H9 (cell line): ENCODE results near the gene CCDC158. TPM values are rescaled to one million over a fixed set of nuclear protein-coding genes. Genes with fewer than 3 reads are reported as not detected.

Experiments
- DNase-seq: peaks from one replicate; pipeline ENCODE4 v3.0.0-alpha.2; 2017
- H2AFZ ChIP-seq: one replicate; pipeline ENCODE4 v1.6.1; 2013; ENCODE audit warnings: mild to moderate bottlenecking, low read length, control low read depth, moderate library complexity
- H2AK5ac ChIP-seq: 2 replicates; pipeline ENCODE4 v1.6.1; 2013; ENCODE audit warnings: low read length, control low read depth, mixed read lengths; ENCODE audit not compliant: insufficient read length
- H2BK120ac ChIP-seq: one replicate; pipeline ENCODE4 v1.6.1; 2013; ENCODE audit warnings: low read depth, mild to moderate bottlenecking, low read length, control low read depth, inconsistent platforms; ENCODE audit not compliant: poor library complexity, severe bottlenecking
- H2BK12ac ChIP-seq: 2 replicates; pipeline ENCODE4 v1.6.1; 2013; ENCODE audit warnings: low read length, control low read depth, mixed read lengths, low read depth; ENCODE audit not compliant: insufficient read length
- H2BK15ac ChIP-seq: 2 replicates; pipeline ENCODE4 v1.6.1; 2013; ENCODE audit warnings: low read depth, low read length, control low read depth
- H2BK20ac ChIP-seq: one replicate; pipeline ENCODE4 v1.6.1; 2013; ENCODE audit warnings: low read depth, mild to moderate bottlenecking, low read length, control low read depth, inconsistent platforms; ENCODE audit not compliant: poor library complexity, severe bottlenecking
- H2BK5ac ChIP-seq: 2 replicates; pipeline ENCODE4 v1.6.1; 2013; ENCODE audit warnings: low read length, control low read depth, mixed read lengths; ENCODE audit not compliant: insufficient read length
- H3K14ac ChIP-seq: 2 replicates; pipeline ENCODE4 v1.6.1; 2013; ENCODE audit warnings: low read length, control low read depth; ENCODE audit not compliant: insufficient read depth
- H3K18ac ChIP-seq: 2 replicates; pipeline ENCODE4 v1.6.1; 2013; ENCODE audit warnings: low read depth, mild to moderate bottlenecking, mixed read lengths, low read length, control low read depth; ENCODE audit not compliant: insufficient read length
- H3K23ac ChIP-seq: 2 replicates; pipeline ENCODE4 v1.6.1; 2013; ENCODE audit warnings: low read length, control low read depth, mixed read lengths, low read depth; ENCODE audit not compliant: insufficient read length
- H3K23me2 ChIP-seq: 2 replicates; pipeline ENCODE4 v1.6.1; 2013; ENCODE audit warnings: low read depth, mild to moderate bottlenecking, mixed read lengths, low read length, control low read depth; ENCODE audit not compliant: insufficient read length, poor library complexity, severe bottlenecking
- H3K27ac ChIP-seq: 2 replicates; pipeline ENCODE4 v1.5.1; 2013; ENCODE audit warnings: low read length, control low read depth, mixed read lengths, low read depth; ENCODE audit not compliant: insufficient read length
- H3K27me3 ChIP-seq: 2 replicates; pipeline ENCODE4 v1.6.1; 2013; ENCODE audit warnings: low read length, control low read depth, inconsistent platforms; ENCODE audit not compliant: insufficient read depth
- H3K4ac ChIP-seq: 2 replicates; pipeline ENCODE4 v1.6.1; 2013; ENCODE audit warnings: low read depth, mild to moderate bottlenecking, control low read depth, inconsistent platforms, low read length, moderate library complexity
- H3K4me1 ChIP-seq: 2 replicates; pipeline ENCODE4 v1.6.1; 2013; ENCODE audit warnings: low read length, control low read depth, inconsistent platforms; ENCODE audit not compliant: insufficient read depth
- H3K4me2 ChIP-seq: 2 replicates; pipeline ENCODE4 v1.6.1; 2013; ENCODE audit warnings: low read length, control low read depth, mixed read lengths; ENCODE audit not compliant: insufficient read length, insufficient read depth
- H3K56ac ChIP-seq: 2 replicates; pipeline ENCODE4 v1.6.1; 2013; ENCODE audit warnings: low read depth, mild to moderate bottlenecking, mixed read lengths, low read length, control low read depth; ENCODE audit not compliant: insufficient read length
- H3K79me1 ChIP-seq: 2 replicates; pipeline ENCODE4 v1.6.1; 2013; ENCODE audit warnings: low read depth, mild to moderate bottlenecking, moderate library complexity, low read length, control low read depth, inconsistent platforms; ENCODE audit not compliant: insufficient read depth, poor library complexity, severe bottlenecking
- H3K79me2 ChIP-seq: 2 replicates; pipeline ENCODE4 v1.6.1; 2013; ENCODE audit warnings: low read length, control low read depth, inconsistent platforms; ENCODE audit not compliant: insufficient read depth
- H3K9ac ChIP-seq: 2 replicates; pipeline ENCODE4 v1.6.1; 2013; ENCODE audit warnings: low read length, control low read depth, mixed read lengths; ENCODE audit not compliant: insufficient read length; ENCODE audit errors: extremely low read depth
- H3K9me3 ChIP-seq: one replicate; pipeline ENCODE4 v1.6.1; 2013; ENCODE audit warnings: low read depth, low read length, inconsistent platforms; ENCODE audit not compliant: control insufficient read depth
- H3T11ph ChIP-seq: one replicate; pipeline ENCODE4 v1.6.1; 2013; ENCODE audit warnings: mild to moderate bottlenecking, low read length, control low read depth, inconsistent platforms
- H4K20me1 ChIP-seq: one replicate; pipeline ENCODE4 v1.6.1; 2013; ENCODE audit not compliant: control insufficient read depth, insufficient read length, insufficient read depth
- H4K5ac ChIP-seq: 2 replicates; pipeline ENCODE4 v1.6.1; 2013; ENCODE audit warnings: low read depth, mild to moderate bottlenecking, mixed read lengths, low read length, control low read depth; ENCODE audit not compliant: insufficient read length
- H4K8ac ChIP-seq: replicated peaks from 2 replicates; pipeline ENCODE4 v1.6.1; 2013; ENCODE audit warnings: low read length, control low read depth, mixed read lengths, low read depth; ENCODE audit not compliant: insufficient read length
- H4K91ac ChIP-seq: 2 replicates; pipeline ENCODE4 v1.6.1; 2013; ENCODE audit warnings: low read depth, mild to moderate bottlenecking, moderate library complexity, mixed read lengths, low read length, control low read depth; ENCODE audit not compliant: insufficient read length
- H3K27ac Mint-ChIP-seq, 3 experiments: 2 replicates in 2 of 3; 3 replicates in 1 of 3; pipeline ENCODE4 v1.8.0; 2020 to 2021; ENCODE audit warnings: mixed read lengths in 3 of 3, mild to moderate bottlenecking in 1 of 3, moderate library complexity in 1 of 3
- H3K27me3 Mint-ChIP-seq: 2 replicates; pipeline ENCODE4 v1.8.0; 2021; ENCODE audit warnings: low read depth, mild to moderate bottlenecking, moderate library complexity, mixed read lengths
- H3K36me3 Mint-ChIP-seq, 3 experiments: 2 replicates in 2 of 3; 3 replicates in 1 of 3; pipeline ENCODE4 v1.8.0; 2020 to 2021; ENCODE audit warnings: low read depth in 3 of 3, mixed read lengths in 3 of 3; ENCODE audit not compliant: insufficient read depth in 1 of 3
- H3K4me1 Mint-ChIP-seq, 2 experiments: 2 replicates each; pipeline ENCODE4 v1.8.0; 2020; ENCODE audit warnings: mixed read lengths in 2 of 2
- H3K4me3 Mint-ChIP-seq, 2 experiments: 2 replicates in 1 of 2; 3 replicates in 1 of 2; pipeline ENCODE4 v1.8.0; 2020 to 2021; ENCODE audit warnings: mild to moderate bottlenecking in 2 of 2, mixed read lengths in 2 of 2, moderate library complexity in 1 of 2
- H3K9me3 Mint-ChIP-seq, 2 experiments: 2 replicates in 1 of 2; 3 replicates in 1 of 2; pipeline ENCODE4 v1.8.0; 2020; ENCODE audit warnings: mild to moderate bottlenecking in 2 of 2, mixed read lengths in 2 of 2, moderate library complexity in 1 of 2
- CTCF ChIP-seq: fragments of 200-600 bp; sonication (generic); conservative IDR thresholded peaks from 3 replicates; pipeline ENCODE4 v1.8.0; 2021; ENCODE audit warnings: antibody characterized with exemption, mild to moderate bottlenecking
- WGBS: extraction: QIAGEN DNeasy Blood & Tissue Kit; methylation state at CpG from one replicate; pipeline ENCODE4 v1.1.7; 2013; ENCODE audit warnings: missing lambda C conversion rate, low lambda C conversion rate, mixed read lengths; ENCODE audit not compliant: insufficient read length; ENCODE audit errors: extremely low coverage; 5-methylcytosine and 5-hydroxymethylcytosine counted together
- total RNA-seq: library from RNA; stranded (reverse); gene quantifications from 2 replicates; pipeline ENCODE4 v1.2.1, GENCODE V29; 2021

The CCDC158 gene
- total RNA-seq, 1 experiment from 2014 or later: not detected

GRCh38 chr4:76296286-76296820, 124.6 kb downstream of the CCDC158 start:
- Histone ChIP-seq H3K18ac (no peak overlapping the region), H3K56ac (no peak overlapping the region), H3K9ac (no peak overlapping the region), H3K79me1 (no peaks in the 10 kb centered on the region), H2BK120ac (no peak overlapping the region), H2AFZ (no peak overlapping the region), H3K27ac (no peak overlapping the region), H3K27me3 (no peaks in the 10 kb centered on the region), H3K9me3 (peaks cover 4% of the 10 kb centered on the region), H4K8ac (no peak overlapping the region), H2BK5ac (no peak overlapping the region), H3K4ac (no peak overlapping the region), H3K79me2 (no peaks in the 10 kb centered on the region), H3K14ac (no peak overlapping the region), H3T11ph (no peak overlapping the region), H3K23ac (no peak overlapping the region), H2BK15ac (no peak overlapping the region), H4K20me1 (no peaks in the 10 kb centered on the region), H2BK12ac (no peak overlapping the region), H3K23me2 (no peaks in the 10 kb centered on the region), H4K91ac (no peak overlapping the region), H3K4me2 (no peak overlapping the region), H4K5ac (no peak overlapping the region), H2BK20ac (no peak overlapping the region), H2AK5ac (no peak overlapping the region), H3K4me1 (no peaks in the 10 kb centered on the region)
- Mint-ChIP-seq H3K4me1 (no peaks in the 10 kb centered on the region), H3K36me3 (peaks cover 1 to 10% (median 4%) of the 10 kb centered on the region in 3 experiments; a peak in 5 of 7 replicates), H3K27me3 (peaks cover 5% of the 10 kb centered on the region), H3K27ac (no peak overlapping the region), H3K9me3 (peaks cover 11 to 22% of the 10 kb centered on the region in 2 experiments), H3K4me3 (no peak overlapping the region)
- WGBS: no CpG with 5 or more reads among the region's 3 CpGs
- no peak for TF ChIP-seq CTCF
- no peak for DNase-seq
